Panc1 (cell line): ENCODE results near the gene BATF2. TPM values are rescaled to one million over a fixed set of nuclear protein-coding genes. Genes with fewer than 3 reads are reported as not detected.

ENCODE experiments used
- ATAC-seq: fragments of 200-7000 bp; cut with Tn5 transposase; 2 replicates; pipeline ENCODE4 v1.9.1; 2020; ENCODE audit warnings: mild to moderate bottlenecking, moderate library complexity
- BruUV-seq: library from RNA; stranded (reverse); fragments of 400-500 nt; replicated peaks from 2 replicates; lab custom pipeline; 2021; lab: Mats Ljungman, UMichigan
- CTCF ChIA-PET: fragments of 300-600 bp; sonication (Branson Sonifier 250); formaldehyde crosslinking; loops from one replicate; lab custom pipeline; 2022; ENCODE audit warnings: antibody characterized with exemption; lab: Charles Lee
- POLR2A ChIA-PET: fragments of 300-600 bp; sonication (Branson Sonifier 250); formaldehyde crosslinking; loops from one replicate; lab custom pipeline; 2022; ENCODE audit warnings: antibody characterized with exemption; lab: Charles Lee
- DNase-seq: peaks from one replicate; pipeline ENCODE4 v3.0.0-alpha.2; 2010; ENCODE audit warnings: low read depth, low spot score
- H3K27ac ChIP-seq: 2 replicates; pipeline ENCODE4 v1.5.1; 2011; ENCODE audit warnings: mild to moderate bottlenecking, low read length, inconsistent platforms
- H3K27me3 ChIP-seq: fragments of 200-500 bp; sonication (Bioruptor generic); 2 replicates; pipeline ENCODE4 v1.6.0; 2014; ENCODE audit warnings: low read length, inconsistent platforms; ENCODE audit not compliant: control insufficient read depth, insufficient read depth
- H3K36me3 ChIP-seq: fragments of 200-500 bp; sonication (Bioruptor generic); 2 replicates; pipeline ENCODE4 v1.5.1; 2014; ENCODE audit warnings: inconsistent platforms, mild to moderate bottlenecking, low read length, moderate library complexity; ENCODE audit not compliant: control insufficient read depth, insufficient read depth
- H3K4me1 ChIP-seq: 2 replicates; pipeline ENCODE4 v1.5.1; 2011; ENCODE audit warnings: inconsistent platforms, mild to moderate bottlenecking, low read length, moderate library complexity; ENCODE audit not compliant: control insufficient read depth, insufficient read depth
- H3K4me3 ChIP-seq, 2 experiments: 2 replicates each; pipeline ENCODE4 v1.5.1; 2011 to 2012; ENCODE audit warnings: low read depth in 2 of 2, low read length in 2 of 2, mild to moderate bottlenecking in 2 of 2, inconsistent platforms in 1 of 2, moderate library complexity in 1 of 2
- H3K9me3 ChIP-seq: fragments of 200-500 bp; sonication (Bioruptor generic); 2 replicates; pipeline ENCODE4 v1.5.1; 2014; ENCODE audit warnings: low read depth, mild to moderate bottlenecking, inconsistent platforms, low read length, moderate library complexity; ENCODE audit not compliant: control insufficient read depth, insufficient read depth
- CTCF ChIP-seq: fragments of 450-650 bp; IDR thresholded peaks from 2 replicates; pipeline ENCODE4 v1.5.1; 2017; ENCODE audit warnings: mild to moderate bottlenecking
- POLR2AphosphoS5 ChIP-seq: IDR thresholded peaks from 2 replicates; pipeline ENCODE4 v1.6.1; 2012; ENCODE audit warnings: mild to moderate bottlenecking, low read depth, low read length, moderate library complexity
- REST ChIP-seq, 2 experiments: IDR thresholded peaks; 2 replicates each; pipeline ENCODE4 v1.6.1; 2011 to 2012; ENCODE audit warnings: low read depth in 2 of 2, control low read depth in 1 of 2, low read length in 1 of 2, mild to moderate bottlenecking in 1 of 2, moderate library complexity in 1 of 2; ENCODE audit not compliant: insufficient read depth in 1 of 2
- SIN3A ChIP-seq: IDR thresholded peaks from 2 replicates; pipeline ENCODE4 v1.6.1; 2012; ENCODE audit warnings: low read depth, mild to moderate bottlenecking, low read length, moderate library complexity, borderline replicate concordance; ENCODE audit not compliant: insufficient read depth
- TCF7L2 ChIP-seq: IDR thresholded peaks from 2 replicates; pipeline ENCODE4 v1.6.1; 2011; ENCODE audit warnings: mild to moderate bottlenecking, low read depth, low read length, inconsistent platforms
- in situ Hi-C: cut with HindIII; loops from 2 replicates; pipeline ENCODE4 v1.10.0; 2016; ENCODE audit warnings: low sequenced_read_pairs, low pct_unique_long_range_greater_than_20kb
- intact Hi-C: fragments of 100-400 bp; cut with micrococcal nuclease; formaldehyde crosslinking; loops from one replicate; pipeline ENCODE4 v1.10.0; 2022; ENCODE audit not compliant: unreplicated experiment
- total RNA-seq: library from RNA; stranded (reverse); gene quantifications from one replicate; pipeline ENCODE4 v1.2.1, GENCODE V29; 2021; ENCODE audit not compliant: unreplicated experiment

Gene BATF2
- total RNA-seq, 1 experiment from 2014 or later, result 1.6 TPM

- no peak overlapping the region for H3K4me3 ChIP-seq
- DNase-seq, result no peak
- H3K4me1 ChIP-seq, result no peaks in the 10 kb centered on the region
- H3K27me3 ChIP-seq, result no peaks in the 10 kb centered on the region
- ATAC-seq, result no peak
- POLR2A ChIA-PET, result no interaction called here
- intact Hi-C loops, result no loop called here
- H3K27ac ChIP-seq, result no peak overlapping the region
- H3K36me3 ChIP-seq, result no peaks in the 10 kb centered on the region
- no TSS peak for BruUV-seq
- no peaks in the 10 kb centered on the region for H3K9me3 ChIP-seq
- CTCF ChIA-PET, result no interaction called here
- no peak for TF ChIP-seq TCF7L2
- no peak for TF ChIP-seq SIN3A
- no peak for TF ChIP-seq REST (IDR thresholded peaks at IDR 0.05; ENCODE audit: insufficient read depth in 1 of 2, low read depth in 2 of 2, low read length in 1 of 2)
- no peak for TF ChIP-seq POLR2AphosphoS5
- TF ChIP-seq CTCF, result no peak
- in situ Hi-C loops, result no loop called here
These were observed 5.9 kb upstream of the BATF2 start for GRCh38 chr11:65002706-65003105.

- no peak for TF ChIP-seq CTCF
- no peak for TF ChIP-seq TCF7L2
- no peak for TF ChIP-seq REST (IDR thresholded peaks at IDR 0.05; ENCODE audit: insufficient read depth in 1 of 2, low read depth in 2 of 2, low read length in 1 of 2)
- TF ChIP-seq POLR2AphosphoS5, result no peak
- TF ChIP-seq SIN3A, result no peak
- no peak for DNase-seq
- peaks cover 4% of the 10 kb centered on the region; the same call in 1 of the 2 replicates for H3K4me1 ChIP-seq
- in situ Hi-C loops (no loop called here), intact Hi-C loops (loop anchor here (5.0 kb wide), 1 partner anchor 152 kb away; no protein-coding TSS in a partner anchor)
- H3K4me3 ChIP-seq, result no peak overlapping the region
- POLR2A ChIA-PET, result no interaction called here
- BruUV-seq, result no TSS peak
- no peaks in the 10 kb centered on the region for H3K36me3 ChIP-seq
- H3K27ac ChIP-seq, result no peak overlapping the region
- CTCF ChIA-PET, result no interaction called here
- H3K27me3 ChIP-seq, result no peaks in the 10 kb centered on the region
- no peak for ATAC-seq
- no peaks in the 10 kb centered on the region for H3K9me3 ChIP-seq
These were observed 2.7 kb upstream of the BATF2 start for GRCh38 chr11:64999478-64999877.
